Breast epithelium (tissue), 3 donors: Measurements from ENCODE around the gene PTGES3.

Experiments used
- POLR2A ChIP-seq: fragments of 450-650 bp; IDR thresholded peaks from one replicate; pipeline ENCODE4 v1.6.1; 2016; ENCODE audit warnings: antibody characterized with exemption, mild to moderate bottlenecking, moderate library complexity
- POLR2AphosphoS5 ChIP-seq, 3 donors: sonication (generic); formaldehyde crosslinking; IDR thresholded peaks; one replicate each; pipeline ENCODE4 v1.6.1; 2017; ENCODE audit warnings: antibody characterized with exemption in 3 of 3
- TF ChIP-seq, protein P1 (sequence below), 3 donors: fragments of 450-650 bp; IDR thresholded peaks; one replicate each; pipeline ENCODE4 v1.5.1; 2016 to 2017; ENCODE audit warnings: antibody characterized with exemption in 3 of 3, mild to moderate bottlenecking in 3 of 3, moderate library complexity in 3 of 3

GRCh38 chr12:56688129-56688845, at the start of gene PTGES3:
- TF ChIP-seq, protein P1, sequence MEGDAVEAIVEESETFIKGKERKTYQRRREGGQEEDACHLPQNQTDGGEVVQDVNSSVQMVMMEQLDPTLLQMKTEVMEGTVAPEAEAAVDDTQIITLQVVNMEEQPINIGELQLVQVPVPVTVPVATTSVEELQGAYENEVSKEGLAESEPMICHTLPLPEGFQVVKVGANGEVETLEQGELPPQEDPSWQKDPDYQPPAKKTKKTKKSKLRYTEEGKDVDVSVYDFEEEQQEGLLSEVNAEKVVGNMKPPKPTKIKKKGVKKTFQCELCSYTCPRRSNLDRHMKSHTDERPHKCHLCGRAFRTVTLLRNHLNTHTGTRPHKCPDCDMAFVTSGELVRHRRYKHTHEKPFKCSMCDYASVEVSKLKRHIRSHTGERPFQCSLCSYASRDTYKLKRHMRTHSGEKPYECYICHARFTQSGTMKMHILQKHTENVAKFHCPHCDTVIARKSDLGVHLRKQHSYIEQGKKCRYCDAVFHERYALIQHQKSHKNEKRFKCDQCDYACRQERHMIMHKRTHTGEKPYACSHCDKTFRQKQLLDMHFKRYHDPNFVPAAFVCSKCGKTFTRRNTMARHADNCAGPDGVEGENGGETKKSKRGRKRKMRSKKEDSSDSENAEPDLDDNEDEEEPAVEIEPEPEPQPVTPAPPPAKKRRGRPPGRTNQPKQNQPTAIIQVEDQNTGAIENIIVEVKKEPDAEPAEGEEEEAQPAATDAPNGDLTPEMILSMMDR (IDR thresholded peaks at IDR 0.05): no peak
- TF ChIP-seq POLR2AphosphoS5 (IDR thresholded peaks at IDR 0.05) (peak; percentile 89 to 98 (median 92)), POLR2A (peak; percentile 78)
